RPMI7951 (cell line): Measurements from ENCODE around the gene SPATA17. TPM values are rescaled to one million over a fixed set of nuclear protein-coding genes. Genes with fewer than 3 reads are reported as not detected.
"Not testable (repeated sequence)": the region's sequence is repeated elsewhere in the genome, so short reads cannot be mapped to it uniquely, and the experiment has no call there.

Experiments used
- DNase-seq: peaks from one replicate; pipeline ENCODE4 v3.0.0-alpha.2; 2012; ENCODE audit warnings: low read depth
- total RNA-seq: library from RNA; depleted of rRNA; stranded (reverse); fragments of >200 nt; shearing (Covaris generic); gene quantifications from 2 replicates; pipeline ENCODE4 v1.2.3, GENCODE V29; 2014

SPATA17 gene
- total RNA-seq, 1 experiment from 2014 or later = under 0.01 TPM

DNA sequence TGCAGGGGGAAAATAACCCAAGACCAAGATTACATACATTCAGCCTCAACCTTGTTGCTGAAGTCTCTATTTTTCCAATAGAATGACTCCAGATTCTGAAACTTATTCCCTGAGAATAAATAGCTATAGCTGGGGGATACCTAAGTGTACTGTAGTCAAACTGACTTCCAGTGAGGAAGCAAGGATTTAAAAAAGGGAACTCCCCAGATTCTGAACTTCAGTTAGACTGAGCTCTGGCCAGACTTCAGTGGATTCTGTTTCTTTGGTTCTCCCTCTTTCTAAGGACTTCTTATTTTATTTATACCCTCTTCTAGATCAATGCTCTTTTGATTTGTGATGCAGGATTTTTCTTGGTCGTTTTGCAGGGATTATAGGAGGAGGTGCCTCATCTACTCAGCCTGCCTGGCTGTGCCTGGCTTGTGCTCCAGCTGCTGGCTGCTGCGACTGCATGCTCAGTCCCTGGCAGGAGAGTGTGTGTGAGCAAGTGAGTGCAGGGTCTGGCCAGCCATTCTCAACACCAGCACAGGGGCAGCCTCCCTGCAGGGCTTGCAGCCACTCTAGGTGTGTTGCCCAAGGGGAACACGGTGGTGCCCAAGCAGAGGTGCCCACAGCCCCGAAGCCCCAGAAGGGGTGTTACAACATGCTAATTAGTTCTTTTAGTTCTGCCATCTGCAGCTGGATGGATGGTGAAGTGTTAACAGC, 43.0 kb downstream of the SPATA17 start:
- DNase-seq = no peak

GRCh38 chr1:217681806-217682205, 50.7 kb downstream of the SPATA17 start:
- DNase-seq = no peak

DNA sequence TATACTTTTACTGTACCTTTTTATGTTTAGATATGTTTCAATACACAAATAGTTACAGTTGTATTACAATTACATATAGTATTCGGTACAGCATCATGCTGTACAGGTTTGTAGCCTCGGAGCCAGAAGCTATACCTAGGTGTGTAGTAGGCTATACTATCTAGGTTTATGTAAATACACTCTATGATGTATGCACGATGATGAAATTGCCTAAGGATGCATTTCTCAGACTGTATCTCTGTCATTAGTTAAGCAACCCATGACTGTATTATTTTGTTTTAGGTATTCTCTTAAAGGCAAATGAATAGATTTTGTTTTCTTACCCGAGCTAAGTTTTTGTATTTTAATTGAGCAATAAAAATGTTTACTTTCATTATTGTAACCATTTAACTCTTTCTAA, 56.4 kb downstream of the SPATA17 start:
- DNase-seq = no peak

DNA sequence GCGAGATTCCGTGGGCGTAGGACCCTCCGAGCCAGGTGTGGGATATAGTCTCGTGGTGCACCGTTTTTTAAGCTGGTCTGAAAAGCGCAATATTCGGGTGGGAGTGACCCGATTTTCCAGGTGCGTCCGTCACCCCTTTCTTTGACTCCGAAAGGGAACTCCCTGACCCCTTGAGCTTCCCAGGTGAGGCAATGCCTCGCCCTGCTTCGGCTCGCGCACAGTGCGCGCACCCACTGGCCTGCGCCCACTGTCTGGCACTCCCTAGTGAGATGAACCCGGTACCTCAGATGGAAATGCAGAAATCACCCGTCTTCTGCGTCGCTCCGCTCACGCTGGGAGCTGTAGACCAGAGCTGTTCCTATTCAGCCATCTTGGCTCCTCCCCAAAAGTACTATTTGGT, 65.0 kb downstream of the SPATA17 start:
- DNase-seq = not testable (repeated sequence)

- no peak for DNase-seq
Measured at GRCh38 chr1:217703326-217703725, 72.2 kb downstream of the SPATA17 start.

- DNase-seq = no peak
Measured at GRCh38 chr1:217712925-217713597, 81.9 kb downstream of the SPATA17 start.

- DNase-seq = no peak
Measured at GRCh38 chr1:217715681-217716080, 84.5 kb downstream of the SPATA17 start.

DNA sequence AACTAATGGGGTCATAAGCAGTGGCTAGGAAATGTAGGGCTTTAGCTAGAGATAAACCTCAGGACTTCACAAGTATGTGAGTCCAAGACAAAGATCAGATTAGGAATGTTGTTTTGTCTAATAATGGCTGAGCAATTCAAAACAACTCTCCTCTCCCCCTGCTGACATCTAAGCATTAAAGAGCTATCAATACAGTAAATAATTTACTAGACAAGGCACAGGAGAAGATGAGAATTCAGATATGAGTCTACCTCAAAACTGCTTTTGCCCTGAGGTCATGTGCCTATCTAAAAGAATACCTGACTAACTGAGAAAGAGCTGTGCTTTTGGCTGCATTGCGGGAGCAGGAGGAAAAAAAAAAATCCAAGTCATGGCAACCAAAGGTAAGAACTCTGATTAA, 86.8 kb downstream of the SPATA17 start:
- DNase-seq = no peak

GRCh38 chr1:217718873-217719272, 87.7 kb downstream of the SPATA17 start:
- DNase-seq = peak; percentile 18

DNA sequence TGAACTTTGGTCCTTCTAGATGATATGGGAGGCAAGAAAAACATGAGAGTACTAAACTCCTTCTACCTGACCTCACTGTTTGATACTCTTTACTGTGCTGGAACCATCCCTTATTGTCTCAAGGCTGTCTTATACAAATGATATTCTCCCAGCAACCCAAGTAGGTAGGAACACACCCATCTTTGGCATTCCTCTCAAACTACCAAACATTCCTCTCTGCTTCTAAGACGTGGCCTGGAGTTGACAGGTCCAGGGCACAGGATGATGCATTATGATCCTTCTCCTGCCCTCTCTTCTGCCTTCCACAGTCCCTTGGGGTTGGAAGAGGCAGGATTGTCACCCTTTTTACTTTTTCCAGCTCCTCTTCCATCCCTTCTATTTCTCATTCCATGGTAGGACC, 90.5 kb downstream of the SPATA17 start:
- DNase-seq = no peak

DNA sequence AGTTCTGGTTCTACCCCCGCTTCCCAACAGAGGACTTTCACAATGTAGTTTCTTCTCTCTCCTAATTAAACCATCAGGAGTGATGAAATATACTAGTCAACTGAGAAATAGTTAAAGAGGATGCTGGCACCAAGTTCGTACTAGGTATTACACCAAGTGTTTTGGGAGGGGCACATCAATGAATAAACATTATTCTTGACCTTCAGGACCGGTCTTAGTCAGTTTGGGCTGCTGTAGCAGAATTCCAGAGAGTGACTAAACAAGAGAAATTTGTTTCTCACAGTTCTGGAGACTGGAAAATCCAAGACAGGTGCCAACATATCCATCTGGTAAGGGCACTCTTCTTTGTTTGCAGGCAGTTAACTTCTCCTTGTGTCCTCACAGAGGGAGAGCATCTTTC, 103.8 kb downstream of the SPATA17 start:
- no peak for DNase-seq

GRCh38 chr1:217747156-217747769, 116.1 kb downstream of the SPATA17 start:
- DNase-seq = peak; percentile 26

DNA sequence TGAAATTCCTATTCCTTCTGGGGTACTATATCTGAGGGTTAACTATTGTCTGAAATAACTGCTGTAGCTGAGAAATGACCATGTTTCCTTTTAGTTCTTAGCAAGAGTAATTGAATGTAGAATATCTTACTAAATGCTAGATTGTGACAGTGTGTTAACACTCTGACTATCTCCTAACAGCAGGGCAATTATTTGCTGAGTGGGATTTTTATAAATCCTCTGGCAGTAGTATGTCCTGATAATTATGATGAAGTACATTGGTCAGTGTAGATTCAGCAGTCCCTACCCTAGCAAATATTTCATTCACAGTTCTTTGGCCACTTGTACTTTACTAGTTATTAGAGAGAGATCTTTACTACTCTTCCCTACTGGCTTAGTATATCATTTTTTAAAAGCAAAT, 138.6 kb downstream of the SPATA17 start:
- DNase-seq = no peak

GRCh38 chr1:217770918-217771317, 139.8 kb downstream of the SPATA17 start:
- DNase-seq = no peak

DNA sequence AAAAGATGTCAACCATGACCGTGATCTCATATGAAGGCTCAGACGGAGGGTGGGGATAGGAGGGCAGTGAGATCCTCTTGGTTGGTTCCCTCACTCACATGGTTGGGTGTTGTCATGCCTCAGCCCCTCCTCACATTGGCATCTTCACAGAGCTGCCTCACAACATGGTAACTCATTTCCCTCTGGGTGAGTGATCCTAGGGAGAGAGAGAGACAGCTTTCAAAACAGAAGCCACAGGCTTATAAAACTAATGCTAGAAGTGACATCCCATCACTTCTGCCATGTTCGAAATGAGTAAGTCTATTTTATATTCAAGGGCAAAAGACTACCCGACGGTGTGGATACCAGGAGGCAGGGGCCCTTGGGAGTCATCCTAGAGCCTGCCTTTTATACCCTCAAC, 145.5 kb downstream of the SPATA17 start:
- DNase-seq = no peak

DNA sequence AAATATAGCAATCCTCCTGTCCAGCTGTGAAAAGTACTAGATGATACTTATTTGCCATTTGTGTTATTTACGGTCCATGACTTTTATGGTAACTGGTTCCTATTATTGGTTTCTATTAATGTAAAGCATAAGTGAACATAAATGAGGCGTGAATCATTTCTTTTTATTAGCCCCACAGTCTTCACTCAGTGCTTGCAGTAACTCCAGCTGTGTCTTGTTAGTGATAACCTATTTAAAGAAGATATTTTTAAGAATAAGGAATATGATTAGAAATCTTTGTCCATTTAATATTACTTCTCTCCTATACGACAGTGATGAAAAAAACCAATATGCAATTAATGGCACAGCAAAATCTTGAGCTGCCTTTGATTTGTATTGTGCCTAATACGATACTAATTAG, 149.9 kb downstream of the SPATA17 start:
- no peak for DNase-seq

DNA sequence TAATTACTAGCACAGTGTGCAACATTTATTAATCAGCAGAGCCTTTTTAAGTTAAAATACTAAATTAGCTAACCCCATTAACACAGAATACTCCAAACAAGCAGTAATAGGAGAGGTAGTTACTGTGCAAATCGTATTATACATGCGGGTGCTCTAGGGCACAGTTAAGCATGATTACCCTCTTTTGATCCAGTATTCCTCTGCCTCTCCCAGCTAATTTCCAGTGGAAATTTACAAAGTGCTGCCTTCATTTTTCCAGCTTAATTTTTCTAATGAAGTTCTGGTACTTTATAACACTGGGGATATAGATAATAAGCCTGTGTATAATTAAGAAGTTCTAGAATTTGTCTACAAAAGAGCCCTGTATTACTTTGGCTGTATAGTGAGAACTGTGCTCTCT, 159.9 kb downstream of the SPATA17 start:
- DNase-seq = no peak

- no peak for DNase-seq
Measured at GRCh38 chr1:217805792-217806191, 174.6 kb downstream of the SPATA17 start.

- no peak for DNase-seq
Measured at GRCh38 chr1:217812175-217812574, 181.0 kb downstream of the SPATA17 start.

DNA sequence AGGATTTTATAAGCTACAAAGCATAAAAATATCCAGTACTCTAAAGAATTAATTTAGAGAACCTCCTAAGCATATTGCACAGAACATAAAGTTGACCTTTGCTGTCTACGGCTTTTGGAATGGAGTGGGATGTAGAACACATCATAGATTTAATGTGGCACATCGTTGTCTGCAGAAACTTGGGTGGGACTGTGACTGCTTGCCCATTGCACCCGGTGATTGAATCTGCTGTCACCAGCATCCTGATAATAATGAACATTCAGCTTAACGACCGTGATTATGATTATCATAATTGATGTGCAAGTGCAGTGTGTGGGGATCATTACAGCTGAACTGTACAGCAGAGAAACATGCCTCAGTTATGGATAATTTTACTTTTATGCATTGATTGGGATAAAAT, 181.9 kb downstream of the SPATA17 start:
- no peak for DNase-seq

- no peak for DNase-seq
Measured at GRCh38 chr1:217837691-217838090, 206.5 kb downstream of the SPATA17 start.

DNA sequence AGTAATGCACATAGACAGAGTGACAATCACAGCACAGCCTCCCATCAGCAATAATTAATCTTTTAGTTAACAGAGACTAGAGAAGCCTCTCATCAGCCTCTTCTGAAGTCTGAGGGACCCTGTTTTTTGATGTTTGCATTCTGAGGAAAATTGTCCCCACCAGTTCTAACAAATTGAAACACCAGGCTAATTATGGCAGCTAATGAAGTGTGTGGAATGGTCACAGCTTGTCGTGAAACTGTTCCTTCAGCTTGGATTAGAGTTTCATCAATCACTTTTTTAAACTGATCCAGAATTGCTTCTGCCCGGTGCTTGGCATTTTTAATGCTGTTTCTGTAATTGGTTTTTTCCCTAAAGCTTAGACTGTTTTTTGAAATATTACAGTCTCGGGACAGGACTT, 208.0 kb downstream of the SPATA17 start:
- no peak for DNase-seq

- no peak for DNase-seq
Measured at GRCh38 chr1:217846733-217847132, 215.6 kb downstream of the SPATA17 start.
